SK-N-SH treated with all-trans-retinoic acid at 6 μM for 48 hours (cell line): ENCODE data around the gene MTTP.

ENCODE experiments used
- ATAC-seq: fragments of 200-7000 bp; cut with Tn5 transposase; 3 replicates; pipeline ENCODE4 v1.9.1; 2020; ENCODE audit warnings: mild to moderate bottlenecking, moderate library complexity
- ARNTL ChIP-seq: fragments of 450-650 bp; formaldehyde crosslinking; IDR thresholded peaks from 2 replicates; pipeline ENCODE4 v1.5.0; 2020; ENCODE audit warnings: low read depth, mild to moderate bottlenecking, moderate library complexity, borderline replicate concordance
- BACH2 ChIP-seq: fragments of 250-450 bp; sonication (Bioruptor Pico); IDR thresholded peaks from 2 replicates; pipeline ENCODE4 v1.9.0; 2021; ENCODE audit warnings: mild to moderate bottlenecking, borderline replicate concordance
- CSDC2 ChIP-seq: fragments of 250-450 bp; sonication (Bioruptor Pico); IDR thresholded peaks from 2 replicates; pipeline ENCODE4 v1.5.0; 2020; ENCODE audit warnings: mild to moderate bottlenecking, moderate library complexity
- ESRRG ChIP-seq: fragments of 250-450 bp; sonication (Bioruptor Pico); IDR thresholded peaks from 2 replicates; pipeline ENCODE4 v1.6.1; 2021; ENCODE audit warnings: mild to moderate bottlenecking
- GLIS3 ChIP-seq: fragments of 250-450 bp; sonication (Bioruptor Pico); IDR thresholded peaks from 2 replicates; pipeline ENCODE4 v1.5.0; 2020; ENCODE audit warnings: mild to moderate bottlenecking, moderate library complexity
- ISL1 ChIP-seq: fragments of 250-450 bp; sonication (Bioruptor Pico); IDR thresholded peaks from 2 replicates; pipeline ENCODE4 v2.1.2; 2022; ENCODE audit warnings: mild to moderate bottlenecking, moderate library complexity
- OSR1 ChIP-seq: fragments of 250-450 bp; sonication (Bioruptor Pico); IDR thresholded peaks from 2 replicates; pipeline ENCODE4 v1.8.0; 2022; ENCODE audit warnings: moderate library complexity, mild to moderate bottlenecking, inconsistent platforms
- PPARA ChIP-seq: fragments of 250-450 bp; sonication (Bioruptor Pico); IDR thresholded peaks from 2 replicates; pipeline ENCODE4 v1.5.0; 2020; ENCODE audit warnings: mild to moderate bottlenecking, borderline replicate concordance
- RARB ChIP-seq: fragments of 250-450 bp; sonication (Bioruptor Pico); IDR thresholded peaks from 2 replicates; pipeline ENCODE4 v1.8.0; 2021; ENCODE audit warnings: mild to moderate bottlenecking, moderate library complexity
- SNAI2 ChIP-seq: fragments of 250-450 bp; sonication (Bioruptor Pico); IDR thresholded peaks from 2 replicates; pipeline ENCODE4 v1.5.0; 2020; ENCODE audit warnings: mild to moderate bottlenecking, moderate library complexity
- TCF4 ChIP-seq: fragments of 250-450 bp; sonication (Bioruptor Pico); IDR thresholded peaks from 2 replicates; pipeline ENCODE4 v1.8.0; 2021; ENCODE audit warnings: mild to moderate bottlenecking, moderate library complexity, borderline replicate concordance
- TOX ChIP-seq: fragments of 250-450 bp; sonication (Bioruptor Pico); IDR thresholded peaks from 2 replicates; pipeline ENCODE4 v1.8.0; 2021; ENCODE audit warnings: mild to moderate bottlenecking, moderate library complexity, borderline replicate concordance
- ZC3H10 ChIP-seq: fragments of 250-450 bp; sonication (Bioruptor Pico); IDR thresholded peaks from 2 replicates; pipeline ENCODE4 v1.5.1; 2021; ENCODE audit warnings: mild to moderate bottlenecking, moderate library complexity
- ZFP3 ChIP-seq: fragments of 250-450 bp; sonication (Bioruptor Pico); IDR thresholded peaks from 2 replicates; pipeline ENCODE4 v1.5.0; 2020; ENCODE audit warnings: mild to moderate bottlenecking, moderate library complexity
- ZNF565 ChIP-seq: fragments of 450-650 bp; formaldehyde crosslinking; conservative IDR thresholded peaks from 2 replicates; pipeline ENCODE4 v1.5.0; 2020; ENCODE audit warnings: low read depth, mild to moderate bottlenecking, moderate library complexity
- ZNF70 ChIP-seq: fragments of 450-650 bp; formaldehyde crosslinking; IDR thresholded peaks from 2 replicates; pipeline ENCODE4 v1.5.0; 2020; ENCODE audit warnings: mild to moderate bottlenecking, moderate library complexity
- ZNF8 ChIP-seq: fragments of 450-650 bp; formaldehyde crosslinking; IDR thresholded peaks from 2 replicates; pipeline ENCODE4 v1.5.0; 2020; ENCODE audit warnings: mild to moderate bottlenecking, moderate library complexity
- TF ChIP-seq, protein P1 (sequence below): fragments of 250-450 bp; sonication (Bioruptor Pico); IDR thresholded peaks from 2 replicates; pipeline ENCODE4 v1.8.0; 2020; ENCODE audit warnings: mild to moderate bottlenecking, moderate library complexity, borderline replicate concordance
- TF ChIP-seq, protein P2 (sequence below): fragments of 250-450 bp; sonication (Bioruptor Pico); IDR thresholded peaks from 2 replicates; pipeline ENCODE4 v1.5.0; 2020; ENCODE audit warnings: mild to moderate bottlenecking, moderate library complexity
- TF ChIP-seq, protein P3 (sequence below): fragments of 250-450 bp; sonication (Bioruptor Pico); IDR thresholded peaks from 2 replicates; pipeline ENCODE4 v1.5.1; 2021; ENCODE audit warnings: mild to moderate bottlenecking, moderate library complexity
- TF ChIP-seq, protein P4 (sequence below): fragments of 250-450 bp; sonication (Bioruptor Pico); IDR thresholded peaks from 2 replicates; pipeline ENCODE4 v1.5.1; 2020; ENCODE audit warnings: low read depth, mild to moderate bottlenecking, moderate library complexity
- TF ChIP-seq, protein P5 (sequence below): fragments of 250-450 bp; sonication (Bioruptor Pico); IDR thresholded peaks from 2 replicates; pipeline ENCODE4 v1.8.0; 2021; ENCODE audit warnings: low read depth, mild to moderate bottlenecking, moderate library complexity, borderline replicate concordance

MTTP gene

DNA sequence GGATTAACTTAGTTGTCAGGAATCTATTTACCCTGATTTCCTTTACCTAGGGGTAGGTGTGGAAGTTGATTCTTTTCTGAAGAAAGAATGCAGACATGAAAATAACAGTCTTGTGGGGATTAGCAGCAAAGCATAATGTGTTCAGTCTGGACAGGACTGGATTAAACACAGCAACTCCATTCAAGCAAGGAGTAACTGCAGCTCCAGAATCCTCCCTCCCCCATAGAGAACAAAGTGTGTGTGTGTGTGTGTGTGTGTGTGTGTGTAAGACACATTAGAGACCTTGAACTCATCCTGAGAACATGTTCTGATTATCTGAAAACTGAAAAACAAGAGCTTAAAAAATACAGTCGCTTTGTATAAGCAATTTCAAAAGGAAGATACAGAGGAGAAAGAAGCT lies 73.7 kb downstream of the MTTP start (continued):
- TF ChIP-seq, protein P1, sequence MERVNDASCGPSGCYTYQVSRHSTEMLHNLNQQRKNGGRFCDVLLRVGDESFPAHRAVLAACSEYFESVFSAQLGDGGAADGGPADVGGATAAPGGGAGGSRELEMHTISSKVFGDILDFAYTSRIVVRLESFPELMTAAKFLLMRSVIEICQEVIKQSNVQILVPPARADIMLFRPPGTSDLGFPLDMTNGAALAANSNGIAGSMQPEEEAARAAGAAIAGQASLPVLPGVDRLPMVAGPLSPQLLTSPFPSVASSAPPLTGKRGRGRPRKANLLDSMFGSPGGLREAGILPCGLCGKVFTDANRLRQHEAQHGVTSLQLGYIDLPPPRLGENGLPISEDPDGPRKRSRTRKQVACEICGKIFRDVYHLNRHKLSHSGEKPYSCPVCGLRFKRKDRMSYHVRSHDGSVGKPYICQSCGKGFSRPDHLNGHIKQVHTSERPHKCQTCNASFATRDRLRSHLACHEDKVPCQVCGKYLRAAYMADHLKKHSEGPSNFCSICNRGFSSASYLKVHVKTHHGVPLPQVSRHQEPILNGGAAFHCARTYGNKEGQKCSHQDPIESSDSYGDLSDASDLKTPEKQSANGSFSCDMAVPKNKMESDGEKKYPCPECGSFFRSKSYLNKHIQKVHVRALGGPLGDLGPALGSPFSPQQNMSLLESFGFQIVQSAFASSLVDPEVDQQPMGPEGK (CRISPR knock-in tag) = no peak
- TF ChIP-seq ESRRG (CRISPR knock-in tag) = no peak
- TF ChIP-seq TCF4 = no peak
- no peak for TF ChIP-seq BACH2 (CRISPR knock-in tag)

DNA sequence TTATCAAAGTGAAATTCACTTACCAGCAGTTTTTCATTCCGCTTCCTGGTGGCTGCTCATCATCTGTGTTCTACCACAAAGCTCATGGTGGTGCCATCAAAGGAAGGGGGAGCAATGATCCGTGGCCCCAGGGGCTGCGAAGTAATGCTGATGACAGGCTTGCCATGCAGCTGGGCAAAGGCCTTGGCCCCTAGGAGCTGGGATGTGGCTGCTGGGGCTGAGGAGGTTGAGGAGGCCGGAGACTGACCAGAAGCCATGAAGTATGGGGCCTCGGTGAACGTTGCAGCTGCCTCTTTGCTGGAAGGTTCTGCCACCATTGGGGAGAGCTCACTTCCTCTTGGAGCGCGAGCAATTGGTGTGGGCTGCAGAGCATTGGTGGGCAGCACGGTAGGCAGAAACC lies 74.6 kb downstream of the MTTP start:
- TF ChIP-seq, protein P2, sequence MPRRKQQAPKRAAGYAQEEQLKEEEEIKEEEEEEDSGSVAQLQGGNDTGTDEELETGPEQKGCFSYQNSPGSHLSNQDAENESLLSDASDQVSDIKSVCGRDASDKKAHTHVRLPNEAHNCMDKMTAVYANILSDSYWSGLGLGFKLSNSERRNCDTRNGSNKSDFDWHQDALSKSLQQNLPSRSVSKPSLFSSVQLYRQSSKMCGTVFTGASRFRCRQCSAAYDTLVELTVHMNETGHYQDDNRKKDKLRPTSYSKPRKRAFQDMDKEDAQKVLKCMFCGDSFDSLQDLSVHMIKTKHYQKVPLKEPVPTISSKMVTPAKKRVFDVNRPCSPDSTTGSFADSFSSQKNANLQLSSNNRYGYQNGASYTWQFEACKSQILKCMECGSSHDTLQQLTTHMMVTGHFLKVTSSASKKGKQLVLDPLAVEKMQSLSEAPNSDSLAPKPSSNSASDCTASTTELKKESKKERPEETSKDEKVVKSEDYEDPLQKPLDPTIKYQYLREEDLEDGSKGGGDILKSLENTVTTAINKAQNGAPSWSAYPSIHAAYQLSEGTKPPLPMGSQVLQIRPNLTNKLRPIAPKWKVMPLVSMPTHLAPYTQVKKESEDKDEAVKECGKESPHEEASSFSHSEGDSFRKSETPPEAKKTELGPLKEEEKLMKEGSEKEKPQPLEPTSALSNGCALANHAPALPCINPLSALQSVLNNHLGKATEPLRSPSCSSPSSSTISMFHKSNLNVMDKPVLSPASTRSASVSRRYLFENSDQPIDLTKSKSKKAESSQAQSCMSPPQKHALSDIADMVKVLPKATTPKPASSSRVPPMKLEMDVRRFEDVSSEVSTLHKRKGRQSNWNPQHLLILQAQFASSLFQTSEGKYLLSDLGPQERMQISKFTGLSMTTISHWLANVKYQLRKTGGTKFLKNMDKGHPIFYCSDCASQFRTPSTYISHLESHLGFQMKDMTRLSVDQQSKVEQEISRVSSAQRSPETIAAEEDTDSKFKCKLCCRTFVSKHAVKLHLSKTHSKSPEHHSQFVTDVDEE = no peak
- TF ChIP-seq ZFP3 (CRISPR knock-in tag) (no peak), TOX (CRISPR knock-in tag) (no peak), ESRRG (CRISPR knock-in tag) (no peak), ZNF565 (CRISPR knock-in tag) (no peak), BACH2 (CRISPR knock-in tag) (no peak), ZNF8 (CRISPR knock-in tag) (no peak), ZNF70 (no peak), CSDC2 (CRISPR knock-in tag) (no peak), ISL1 (CRISPR knock-in tag) (no peak), ARNTL (CRISPR knock-in tag) (no peak), PPARA (no peak), SNAI2 (CRISPR knock-in tag) (no peak), TCF4 (no peak), OSR1 (CRISPR knock-in tag) (no peak)
- TF ChIP-seq, protein P3, sequence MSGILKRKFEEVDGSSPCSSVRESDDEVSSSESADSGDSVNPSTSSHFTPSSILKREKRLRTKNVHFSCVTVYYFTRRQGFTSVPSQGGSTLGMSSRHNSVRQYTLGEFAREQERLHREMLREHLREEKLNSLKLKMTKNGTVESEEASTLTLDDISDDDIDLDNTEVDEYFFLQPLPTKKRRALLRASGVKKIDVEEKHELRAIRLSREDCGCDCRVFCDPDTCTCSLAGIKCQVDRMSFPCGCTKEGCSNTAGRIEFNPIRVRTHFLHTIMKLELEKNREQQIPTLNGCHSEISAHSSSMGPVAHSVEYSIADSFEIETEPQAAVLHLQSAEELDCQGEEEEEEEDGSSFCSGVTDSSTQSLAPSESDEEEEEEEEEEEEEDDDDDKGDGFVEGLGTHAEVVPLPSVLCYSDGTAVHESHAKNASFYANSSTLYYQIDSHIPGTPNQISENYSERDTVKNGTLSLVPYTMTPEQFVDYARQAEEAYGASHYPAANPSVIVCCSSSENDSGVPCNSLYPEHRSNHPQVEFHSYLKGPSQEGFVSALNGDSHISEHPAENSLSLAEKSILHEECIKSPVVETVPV = no peak
- TF ChIP-seq, protein P1 (CRISPR knock-in tag) = no peak
- TF ChIP-seq, protein P4, sequence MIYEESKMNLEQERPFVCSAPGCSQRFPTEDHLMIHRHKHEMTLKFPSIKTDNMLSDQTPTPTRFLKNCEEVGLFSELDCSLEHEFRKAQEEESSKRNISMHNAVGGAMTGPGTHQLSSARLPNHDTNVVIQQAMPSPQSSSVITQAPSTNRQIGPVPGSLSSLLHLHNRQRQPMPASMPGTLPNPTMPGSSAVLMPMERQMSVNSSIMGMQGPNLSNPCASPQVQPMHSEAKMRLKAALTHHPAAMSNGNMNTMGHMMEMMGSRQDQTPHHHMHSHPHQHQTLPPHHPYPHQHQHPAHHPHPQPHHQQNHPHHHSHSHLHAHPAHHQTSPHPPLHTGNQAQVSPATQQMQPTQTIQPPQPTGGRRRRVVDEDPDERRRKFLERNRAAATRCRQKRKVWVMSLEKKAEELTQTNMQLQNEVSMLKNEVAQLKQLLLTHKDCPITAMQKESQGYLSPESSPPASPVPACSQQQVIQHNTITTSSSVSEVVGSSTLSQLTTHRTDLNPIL (CRISPR knock-in tag) = no peak
- TF ChIP-seq, protein P5, sequence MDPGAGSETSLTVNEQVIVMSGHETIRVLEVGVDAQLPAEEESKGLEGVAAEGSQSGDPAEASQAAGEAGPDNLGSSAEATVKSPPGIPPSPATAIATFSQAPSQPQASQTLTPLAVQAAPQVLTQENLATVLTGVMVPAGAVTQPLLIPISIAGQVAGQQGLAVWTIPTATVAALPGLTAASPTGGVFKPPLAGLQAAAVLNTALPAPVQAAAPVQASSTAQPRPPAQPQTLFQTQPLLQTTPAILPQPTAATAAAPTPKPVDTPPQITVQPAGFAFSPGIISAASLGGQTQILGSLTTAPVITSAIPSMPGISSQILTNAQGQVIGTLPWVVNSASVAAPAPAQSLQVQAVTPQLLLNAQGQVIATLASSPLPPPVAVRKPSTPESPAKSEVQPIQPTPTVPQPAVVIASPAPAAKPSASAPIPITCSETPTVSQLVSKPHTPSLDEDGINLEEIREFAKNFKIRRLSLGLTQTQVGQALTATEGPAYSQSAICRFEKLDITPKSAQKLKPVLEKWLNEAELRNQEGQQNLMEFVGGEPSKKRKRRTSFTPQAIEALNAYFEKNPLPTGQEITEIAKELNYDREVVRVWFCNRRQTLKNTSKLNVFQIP = no peak
- no peak for ATAC-seq

DNA sequence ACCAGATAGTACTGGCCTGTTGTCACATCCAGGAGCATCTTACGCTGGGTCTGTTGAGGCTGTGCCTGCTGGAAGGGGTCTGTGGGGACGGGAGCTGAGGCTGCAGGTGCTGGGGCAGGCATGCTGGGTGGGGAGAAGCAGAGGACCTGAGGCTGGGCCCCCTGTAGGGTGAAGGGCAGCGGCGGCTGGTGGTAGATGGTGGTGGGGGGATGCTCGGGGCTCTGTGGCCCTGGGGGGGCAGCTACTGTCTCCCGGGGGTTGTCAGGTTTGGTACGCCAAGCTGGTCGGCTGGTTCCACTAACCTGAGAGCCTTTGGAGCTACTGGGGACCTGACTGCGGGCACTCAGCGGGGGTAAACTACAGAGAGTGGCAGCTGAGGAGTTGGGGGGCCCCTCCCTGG lies 75.2 kb downstream of the MTTP start:
- no peak for ATAC-seq
- TF ChIP-seq, protein P5 = no peak
- TF ChIP-seq ESRRG (CRISPR knock-in tag) (no peak), GLIS3 (no peak), SNAI2 (CRISPR knock-in tag) (no peak), ZC3H10 (no peak), BACH2 (CRISPR knock-in tag) (no peak), OSR1 (CRISPR knock-in tag) (no peak), CSDC2 (CRISPR knock-in tag) (no peak), ARNTL (CRISPR knock-in tag) (no peak), ZNF8 (CRISPR knock-in tag) (no peak), TOX (CRISPR knock-in tag) (no peak), ZNF565 (CRISPR knock-in tag) (no peak), TCF4 (no peak), RARB (no peak), ISL1 (CRISPR knock-in tag) (no peak)
- TF ChIP-seq, protein P3 = no peak
